Neuronal stem cell (in vitro differentiated cells): ENCODE data around the gene CACNA1C.

Experiments used
- DNase-seq: peaks from one replicate; pipeline ENCODE4 v3.0.0-alpha.2; 2013; ENCODE audit warnings: low spot score
- H2AFZ ChIP-seq: one replicate; pipeline ENCODE4 v1.6.1; 2013; ENCODE audit warnings: mild to moderate bottlenecking, low read length, inconsistent platforms
- H2AK5ac ChIP-seq: 2 replicates; pipeline ENCODE4 v1.6.1; 2013; ENCODE audit warnings: low read depth, mild to moderate bottlenecking, inconsistent platforms, low read length, moderate library complexity, mixed read lengths
- H2BK120ac ChIP-seq: 2 replicates; pipeline ENCODE4 v1.6.1; 2013; ENCODE audit warnings: low read depth, mild to moderate bottlenecking, inconsistent platforms, low read length, moderate library complexity, mixed read lengths
- H2BK12ac ChIP-seq: one replicate; pipeline ENCODE4 v1.6.1; 2013; ENCODE audit warnings: low read length, inconsistent platforms
- H2BK15ac ChIP-seq: 2 replicates; pipeline ENCODE4 v1.6.1; 2013; ENCODE audit warnings: mild to moderate bottlenecking, low read length, inconsistent platforms, mixed read lengths
- H2BK5ac ChIP-seq: one replicate; pipeline ENCODE4 v1.6.1; 2013; ENCODE audit warnings: inconsistent platforms, mild to moderate bottlenecking, low read length, moderate library complexity
- H3K14ac ChIP-seq: one replicate; pipeline ENCODE4 v1.6.1; 2013; ENCODE audit warnings: low read length, inconsistent platforms
- H3K18ac ChIP-seq: 2 replicates; pipeline ENCODE4 v1.6.1; 2013; ENCODE audit warnings: low read length, inconsistent platforms
- H3K23ac ChIP-seq: 2 replicates; pipeline ENCODE4 v1.6.1; 2013; ENCODE audit warnings: low read depth, mild to moderate bottlenecking, mixed read lengths, low read length, inconsistent platforms; ENCODE audit not compliant: poor library complexity
- H3K27ac ChIP-seq: replicated peaks from 3 replicates; pipeline ENCODE4 v1.5.1; 2013; ENCODE audit warnings: low read length, inconsistent platforms
- H3K27me3 ChIP-seq, 3 experiments: 2 replicates each; pipeline ENCODE4 v1.6.1; 2013; ENCODE audit warnings: low read length in 3 of 3, mild to moderate bottlenecking in 2 of 3, inconsistent platforms in 1 of 3, low read depth in 1 of 3, mixed read lengths in 1 of 3, moderate library complexity in 1 of 3; ENCODE audit not compliant: control insufficient read depth in 3 of 3, insufficient read depth in 3 of 3
- H3K36me3 ChIP-seq, 2 donors: replicated peaks in 1 of 2; 2 replicates each; pipeline ENCODE4 v1.6.1; 2013; ENCODE audit warnings: low read length in 2 of 2; ENCODE audit not compliant: control insufficient read depth in 2 of 2, insufficient read depth in 2 of 2
- H3K4ac ChIP-seq: 2 replicates; pipeline ENCODE4 v1.6.1; 2013; ENCODE audit warnings: inconsistent platforms, mild to moderate bottlenecking, low read length, moderate library complexity
- H3K4me1 ChIP-seq, 2 donors: 1 replicate in 1 of 2; 2 replicates in 1 of 2; pipeline ENCODE4 v1.6.1; 2013; ENCODE audit warnings: low read length in 2 of 2, low read depth in 1 of 2; ENCODE audit not compliant: control insufficient read depth in 2 of 2, insufficient read depth in 1 of 2
- H3K4me2 ChIP-seq: one replicate; pipeline ENCODE4 v1.6.1; 2013; ENCODE audit warnings: mild to moderate bottlenecking, low read length, inconsistent platforms; ENCODE audit not compliant: insufficient read depth, poor library complexity, severe bottlenecking
- H3K4me3 ChIP-seq, 2 donors: 2 replicates each; pipeline ENCODE4 v1.5.1; 2013; ENCODE audit warnings: low read length in 2 of 2, mild to moderate bottlenecking in 2 of 2, inconsistent platforms in 1 of 2, moderate library complexity in 1 of 2
- H3K79me1 ChIP-seq: one replicate; pipeline ENCODE4 v1.6.1; 2013; ENCODE audit warnings: low read depth, mild to moderate bottlenecking, inconsistent platforms, low read length, moderate library complexity
- H3K9ac ChIP-seq: one replicate; pipeline ENCODE4 v1.6.1; 2013; ENCODE audit warnings: mild to moderate bottlenecking, low read depth, low read length, inconsistent platforms; ENCODE audit not compliant: poor library complexity
- H3K9me3 ChIP-seq, 2 donors: replicated peaks in 1 of 2; 2 replicates each; pipeline versions ENCODE3 to v1.6.1; 2013; ENCODE audit warnings: low read length in 2 of 2, mild to moderate bottlenecking in 2 of 2, inconsistent platforms in 1 of 2, low read depth in 1 of 2, mixed read lengths in 1 of 2, moderate library complexity in 1 of 2; ENCODE audit not compliant: control insufficient read depth in 2 of 2, insufficient read depth in 1 of 2
- H4K8ac ChIP-seq: one replicate; pipeline ENCODE4 v1.6.1; 2013; ENCODE audit warnings: low read depth, mild to moderate bottlenecking, inconsistent platforms, low read length, moderate library complexity
- H4K91ac ChIP-seq: one replicate; pipeline ENCODE4 v1.6.1; 2013; ENCODE audit warnings: low read length, low read depth, mild to moderate bottlenecking, inconsistent platforms; ENCODE audit not compliant: poor library complexity
- WGBS, 2 donors: extraction: QIAGEN DNeasy Blood & Tissue Kit; methylation state at CpG; one replicate each; pipeline ENCODE4 v1.1.7; 2013; ENCODE audit warnings: missing lambda C conversion rate in 2 of 2, mixed read lengths in 1 of 2; ENCODE audit not compliant: insufficient read length in 2 of 2, insufficient replicate concordance in 1 of 2; ENCODE audit errors: extremely low coverage in 2 of 2; 5-methylcytosine and 5-hydroxymethylcytosine counted together

The CACNA1C gene

GRCh38 chr12:2395354-2395977 lies 342.7 kb downstream of the CACNA1C start:
- H3K9me3 ChIP-seq, result no peaks in the 10 kb centered on the region
- no peak overlapping the region for H4K91ac ChIP-seq
- no peak overlapping the region for H3K9ac ChIP-seq
- H2BK15ac ChIP-seq, result no peak overlapping the region
- H2AFZ ChIP-seq, result no peak overlapping the region
- H2BK5ac ChIP-seq, result no peak overlapping the region
- H3K4me1 ChIP-seq, result no peaks in the 10 kb centered on the region
- no CpG with 5 or more reads among the region's 8 CpGs for WGBS, 2 donors
- no peak overlapping the region for H3K27ac ChIP-seq
- H3K4me3 ChIP-seq, result no peak overlapping the region
- H3K14ac ChIP-seq, result no peak overlapping the region
- DNase-seq, result peak; percentile 64
- no peak overlapping the region for H2AK5ac ChIP-seq
- no peaks in the 10 kb centered on the region for H3K79me1 ChIP-seq
- no peak overlapping the region for H3K18ac ChIP-seq
- no peak overlapping the region for H3K4me2 ChIP-seq
- H3K36me3 ChIP-seq, result no peaks in the 10 kb centered on the region
- no peak overlapping the region for H4K8ac ChIP-seq
- no peak overlapping the region for H2BK12ac ChIP-seq
- no peak overlapping the region for H2BK120ac ChIP-seq
- H3K23ac ChIP-seq, result no peak overlapping the region
- no peak overlapping the region for H3K4ac ChIP-seq
- no peaks in the 10 kb centered on the region for H3K27me3 ChIP-seq

GRCh38 chr12:2396448-2396871 lies 343.7 kb downstream of the CACNA1C start:
- Histone ChIP-seq H2BK120ac (no peak overlapping the region), H4K91ac (no peak overlapping the region), H3K18ac (no peak overlapping the region), H3K79me1 (no peaks in the 10 kb centered on the region), H2BK5ac (no peak overlapping the region), H2BK15ac (no peak overlapping the region), H3K4me3 (no peak overlapping the region), H3K23ac (no peak overlapping the region), H3K14ac (no peak overlapping the region), H3K4ac (no peak overlapping the region), H3K9ac (no peak overlapping the region), H3K4me2 (no peak overlapping the region), H3K27ac (no peak overlapping the region), H2AK5ac (no peak overlapping the region), H2BK12ac (no peak overlapping the region), H2AFZ (no peak overlapping the region), H3K4me1 (no peaks in the 10 kb centered on the region), H4K8ac (peak overlapping the region; percentile 57), H3K36me3 (no peaks in the 10 kb centered on the region), H3K9me3 (no peaks in the 10 kb centered on the region), H3K27me3 (no peaks in the 10 kb centered on the region)
- DNase-seq, result no peak
- WGBS, 2 donors, result no CpG with 5 or more reads among the region's 6 CpGs

GRCh38 chr12:2397356-2398045 lies 344.7 kb downstream of the CACNA1C start:
- H4K91ac ChIP-seq, result no peak overlapping the region
- H3K9me3 ChIP-seq, result no peaks in the 10 kb centered on the region
- H3K4ac ChIP-seq, result no peak overlapping the region
- no peak overlapping the region for H3K23ac ChIP-seq
- no peak overlapping the region for H3K14ac ChIP-seq
- no peak overlapping the region for H2BK5ac ChIP-seq
- H3K4me3 ChIP-seq, result no peak overlapping the region
- DNase-seq, result no peak
- no peaks in the 10 kb centered on the region for H3K79me1 ChIP-seq
- no peak overlapping the region for H3K18ac ChIP-seq
- H2BK12ac ChIP-seq, result no peak overlapping the region
- no peak overlapping the region for H3K27ac ChIP-seq
- no peak overlapping the region for H2BK15ac ChIP-seq
- H3K36me3 ChIP-seq, result no peaks in the 10 kb centered on the region
- no peak overlapping the region for H2AFZ ChIP-seq
- H3K27me3 ChIP-seq, result no peaks in the 10 kb centered on the region
- no peak overlapping the region for H3K4me2 ChIP-seq
- H4K8ac ChIP-seq, result no peak overlapping the region
- H3K4me1 ChIP-seq, result no peaks in the 10 kb centered on the region
- H3K9ac ChIP-seq, result no peak overlapping the region
- H2AK5ac ChIP-seq, result no peak overlapping the region
- no CpG with 5 or more reads among the region's 11 CpGs for WGBS, 2 donors
- no peak overlapping the region for H2BK120ac ChIP-seq

DNA sequence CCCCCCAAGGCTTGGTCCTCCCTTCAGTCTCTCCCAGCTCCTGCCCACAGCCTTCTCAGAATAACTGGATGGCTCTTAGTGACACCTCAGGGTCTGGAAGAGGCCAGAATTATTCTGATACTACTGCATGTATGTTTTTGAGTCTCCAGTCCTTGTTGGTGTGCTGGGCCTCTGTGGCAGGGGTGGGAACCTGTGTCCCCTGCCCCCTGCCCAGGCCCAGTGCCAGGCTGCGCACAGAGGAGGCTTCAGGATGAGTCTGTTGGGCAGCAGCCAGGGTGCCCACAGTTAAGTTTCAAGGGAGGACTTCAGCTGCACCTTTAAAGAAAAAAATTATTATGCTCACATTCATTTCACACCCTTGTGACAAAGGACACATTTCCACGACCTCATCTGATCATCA lies 348.3 kb downstream of the CACNA1C start:
- Histone ChIP-seq H3K4me1 (no peaks in the 10 kb centered on the region), H3K4me3 (no peak overlapping the region), H2BK12ac (no peak overlapping the region), H3K4me2 (no peak overlapping the region), H3K18ac (no peak overlapping the region), H4K91ac (no peak overlapping the region), H2BK15ac (no peak overlapping the region), H2AK5ac (no peak overlapping the region), H3K14ac (no peak overlapping the region), H3K9ac (no peak overlapping the region), H3K36me3 (no peaks in the 10 kb centered on the region), H2BK5ac (no peak overlapping the region), H2AFZ (no peak overlapping the region), H3K79me1 (no peaks in the 10 kb centered on the region), H3K9me3 (peaks cover 0 to 2% of the 10 kb centered on the region in 2 donors), H3K27me3 (no peaks in the 10 kb centered on the region), H3K23ac (no peak overlapping the region), H3K27ac (no peak overlapping the region), H3K4ac (no peak overlapping the region), H2BK120ac (no peak overlapping the region), H4K8ac (no peak overlapping the region)
- no peak for DNase-seq
- no CpG with 5 or more reads among the region's 2 CpGs for WGBS, 2 donors
